GM12878 (cell line): ENCODE measurements around the gene SH2D5. TPM values are rescaled to one million over a fixed set of nuclear protein-coding genes. Genes with fewer than 3 reads are reported as not detected.

Experiments
- ATAC-seq: fragments of 200-7000 bp; cut with Tn5 transposase; 3 replicates; pipeline ENCODE4 v1.9.1; 2020; ENCODE audit warnings: mild to moderate bottlenecking, moderate library complexity
- BruUV-seq: library from RNA; stranded (reverse); fragments of 400-500 nt; replicated peaks from 2 replicates; lab custom pipeline; 2021; lab: Mats Ljungman, UMichigan
- CTCF ChIA-PET: fragments of 300-600 bp; sonication (Branson Sonifier 250); formaldehyde crosslinking; extraction: SDS; loops from one replicate; lab custom pipeline; 2021; ENCODE audit warnings: inconsistent platforms; lab: Yijun Ruan, JAX
- POLR2A ChIA-PET: fragments of 350-600 bp; formaldehyde crosslinking; extraction: SDS; loops from one replicate; lab custom pipeline; 2021; ENCODE audit warnings: inconsistent platforms; lab: Charles Lee
- RAD21 ChIA-PET: fragments of 300-600 bp; sonication (Branson Sonifier 250); formaldehyde crosslinking; loops from one replicate; lab custom pipeline; 2023; ENCODE audit warnings: antibody characterized with exemption; ENCODE audit not compliant: unreplicated experiment; lab: Charles Lee
- SMC1A ChIA-PET: fragments of 300-600 bp; sonication (Branson Sonifier 250); formaldehyde crosslinking; loops from one replicate; lab custom pipeline; 2023; ENCODE audit not compliant: unreplicated experiment, uncharacterized antibody; lab: Charles Lee
- DNase-seq: peaks from one replicate; pipeline ENCODE4 v3.0.0-alpha.2; 2011; ENCODE audit warnings: low read depth, low spot score
- FAIRE-seq: peaks from 3 replicates; lab custom pipeline; 2011; peaks lifted over from hg19 to GRCh38; lab: Jason Lieb, UNC
- H2AFZ ChIP-seq: 2 replicates; pipeline ENCODE4 v1.6.0; 2011; ENCODE audit warnings: low read depth, low read length, control low read depth; ENCODE audit not compliant: control insufficient read depth
- H3K27ac ChIP-seq: 2 replicates; pipeline ENCODE4 v1.5.1; 2011; ENCODE audit warnings: control low read depth; ENCODE audit not compliant: control insufficient read depth, insufficient read depth
- H3K27me3 ChIP-seq, 2 experiments: replicated peaks in 1 of 2; 2 replicates each; pipeline versions ENCODE4 v1.6.0 to v1.6.1; 2011; ENCODE audit warnings: low read length in 1 of 2; ENCODE audit not compliant: control insufficient read depth in 2 of 2, insufficient read depth in 2 of 2
- H3K36me3 ChIP-seq, 2 experiments: 2 replicates each; pipeline ENCODE4 v1.5.1; 2011; ENCODE audit warnings: low read length in 1 of 2; ENCODE audit not compliant: control insufficient read depth in 2 of 2, insufficient read depth in 2 of 2
- H3K4me1 ChIP-seq: 2 replicates; pipeline ENCODE4 v1.6.1; 2011; ENCODE audit warnings: mild to moderate bottlenecking, low read length, moderate library complexity, mixed read lengths; ENCODE audit not compliant: control insufficient read depth, insufficient read depth
- H3K4me2 ChIP-seq: 2 replicates; pipeline ENCODE4 v1.6.0; 2011; ENCODE audit warnings: control low read depth; ENCODE audit not compliant: control insufficient read depth, insufficient read depth
- H3K4me3 ChIP-seq: fragments of 200-600 bp; sonication (generic); 2 replicates; pipeline ENCODE4 v1.5.1; 2016
- H3K79me2 ChIP-seq: 2 replicates; pipeline ENCODE4 v1.6.0; 2011; ENCODE audit warnings: low read length; ENCODE audit not compliant: control insufficient read depth, insufficient read depth
- H3K9ac ChIP-seq: 2 replicates; pipeline ENCODE4 v1.8.0; 2011; ENCODE audit warnings: low read length, control low read depth, mixed read lengths; ENCODE audit not compliant: control insufficient read depth, insufficient read depth
- H3K9me3 ChIP-seq: replicated peaks from 3 replicates; pipeline ENCODE4 v1.5.1; 2011; ENCODE audit warnings: mild to moderate bottlenecking, low read length; ENCODE audit not compliant: control insufficient read depth, insufficient read depth
- H4K20me1 ChIP-seq: 2 replicates; pipeline ENCODE4 v1.6.0; 2011; ENCODE audit not compliant: control insufficient read depth, insufficient read depth
- CBX5 ChIP-seq: sonication (generic); IDR thresholded peaks from 2 replicates; pipeline ENCODE4 v1.6.1; 2016; ENCODE audit warnings: low read depth, moderate library complexity, mild to moderate bottlenecking, inconsistent platforms
- GATAD2B ChIP-seq: fragments of 450-650 bp; conservative IDR thresholded peaks from 2 replicates; pipeline ENCODE4 v1.6.1; 2017; ENCODE audit warnings: low read depth, mild to moderate bottlenecking, moderate library complexity
- JUNB ChIP-seq: IDR thresholded peaks from 2 replicates; pipeline ENCODE4 v1.6.1; 2016; ENCODE audit warnings: antibody characterized with exemption, mild to moderate bottlenecking
- MYB ChIP-seq: fragments of 150-350 bp; IDR thresholded peaks from 2 replicates; pipeline ENCODE4 v1.6.1; 2014; ENCODE audit warnings: mild to moderate bottlenecking, low read depth, low read length, borderline replicate concordance
- NFYA ChIP-seq: IDR thresholded peaks from 2 replicates; pipeline ENCODE4 v1.6.1; 2011; ENCODE audit warnings: low read depth, mild to moderate bottlenecking, low read length, improper control_type of control experiment, borderline replicate concordance
- SUPT20H ChIP-seq: IDR thresholded peaks from 2 replicates; pipeline ENCODE4 v1.6.1; 2011; ENCODE audit warnings: low read depth, mild to moderate bottlenecking, low read length, moderate library complexity, borderline replicate concordance; ENCODE audit not compliant: control insufficient read depth
- WGBS: methylation state at CpG from one replicate; pipeline ENCODE4 v1.1.6; 2016; ENCODE audit warnings: low lambda C conversion rate; ENCODE audit not compliant: insufficient replicate concordance, insufficient coverage; ENCODE audit errors: missing lambda C conversion rate; 5-methylcytosine and 5-hydroxymethylcytosine counted together
- in situ Hi-C: fragments of 300-500 bp; cut with MboI; formaldehyde crosslinking; loops from 9 replicates; pipeline ENCODE4 v1.14.3; 2018; ENCODE audit warnings: mixed read lengths
- intact Hi-C: fragments of 100-400 bp; cut with micrococcal nuclease; formaldehyde crosslinking; loops from one replicate; pipeline ENCODE4 v1.14.2; 2022; ENCODE audit not compliant: unreplicated experiment
- polyA plus RNA-seq, 11 experiments: library from polyadenylated mRNA; depleted of rRNA in 4 of 11; unstranded in 6 of 11; stranded (reverse) in 5 of 11; fragments of >200 nt; fragmentation: Nextera tagmentation in 4 of 11; fragmentation: Illumina TruSeq in 1 of 11; extraction: Ambion mirVana in 4 of 11; extraction: Trizol in 1 of 11; gene quantifications; 1 replicate in 1 of 11; 2 replicates in 10 of 11; pipeline versions ENCODE4 v1.2.1 to v1.2.3, GENCODE V29; 2011 to 2016; ENCODE audit warnings: inconsistent platforms in 2 of 11, missing spikeins in 2 of 11, low read depth in 1 of 11
- total RNA-seq, 4 experiments: library from RNA; depleted of rRNA in 3 of 4; stranded (reverse); fragments of >200 nt in 3 of 4; fragmentation: Illumina TruSeq in 1 of 4; extraction: Trizol in 1 of 4; gene quantifications; 2 replicates each; pipeline versions ENCODE4 v1.2.1 to v1.2.3, GENCODE V29; 2013 to 2021
- TF ChIP-seq, protein P1 (sequence below): fragments of 450-650 bp; IDR thresholded peaks from 2 replicates; pipeline ENCODE4 v1.6.1; 2016; ENCODE audit warnings: mild to moderate bottlenecking

Gene SH2D5
- total and polyA plus RNA-seq, 10 of the 15 experiments (the other 5 are each of a cell fraction or from before 2014, with no cell fraction given) = 0.03 to 0.62 (median 0.20) TPM; not detected in 3

DNA sequence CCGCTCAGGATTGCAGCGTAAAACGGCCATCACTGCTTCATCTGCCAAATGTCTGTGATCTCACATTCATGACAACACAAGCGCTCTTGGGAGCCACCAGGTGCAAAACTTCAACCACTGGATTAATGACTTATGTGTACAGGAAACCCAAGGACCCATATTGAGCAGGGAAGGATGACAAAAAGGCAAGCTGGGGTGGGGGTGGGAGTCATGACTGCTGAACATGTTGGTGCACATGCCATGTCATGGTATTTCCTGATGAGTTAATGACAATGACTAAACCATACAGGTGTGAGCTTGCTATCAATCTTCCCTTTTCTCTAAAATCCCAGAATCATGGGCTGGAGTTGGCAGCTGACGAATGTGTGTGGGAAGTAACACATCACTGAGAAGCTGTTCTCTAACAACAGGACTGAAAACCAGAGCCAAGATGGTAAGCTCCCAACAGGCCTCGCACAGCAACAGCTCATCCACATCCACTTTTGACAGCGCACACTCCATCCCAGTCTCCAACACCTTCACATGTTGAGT, 3.1 kb upstream of the SH2D5 start:
- Histone ChIP-seq H3K9me3 (no peaks in the 10 kb centered on the region), H3K9ac (no peak overlapping the region), H2AFZ (no peak overlapping the region), H3K36me3 (peaks cover 0 to 7% of the 10 kb centered on the region in 2 experiments; a peak in 3 of 4 replicates), H3K4me1 (peaks cover 10% of the 10 kb centered on the region), H3K4me3 (no peak overlapping the region), H3K27me3 (peaks cover 4 to 7% of the 10 kb centered on the region in 2 experiments; a peak in 3 of 4 replicates), H3K4me2 (no peak overlapping the region), H4K20me1 (0 out of 2 replicates have a peak, but pooled peaks cover 1% of the 10 kb centered on the region), H3K79me2 (no peaks in the 10 kb centered on the region), H3K27ac (no peak overlapping the region)
- intact Hi-C loops = no loop called here
- no peak for ATAC-seq
- BruUV-seq = no TSS peak
- RAD21 ChIA-PET = no interaction called here
- in situ Hi-C loops = no loop called here
- no peak for DNase-seq
- FAIRE-seq = no peak
- POLR2A ChIA-PET = interaction anchor here (0.6 kb wide), 3 partner anchors 213 to 344 kb away, joined by 3 to 4 read pairs (median 3); no protein-coding TSS in a partner anchor
- 97% methylated on average over 7 of the region's 7 CpGs for WGBS
- TF ChIP-seq JUNB (no peak), MYB (no peak), GATAD2B (no peak)
- CTCF ChIA-PET = interaction anchor here (0.8 to 1.0 kb wide), 2 partner anchors 10 to 39 kb away, joined by 4 read pairs; no protein-coding TSS in a partner anchor
- SMC1A ChIA-PET = interaction anchor here (0.6 kb wide), 2 partner anchors 44 to 551 kb away, joined by 3 to 4 read pairs; no protein-coding TSS in a partner anchor

DNA sequence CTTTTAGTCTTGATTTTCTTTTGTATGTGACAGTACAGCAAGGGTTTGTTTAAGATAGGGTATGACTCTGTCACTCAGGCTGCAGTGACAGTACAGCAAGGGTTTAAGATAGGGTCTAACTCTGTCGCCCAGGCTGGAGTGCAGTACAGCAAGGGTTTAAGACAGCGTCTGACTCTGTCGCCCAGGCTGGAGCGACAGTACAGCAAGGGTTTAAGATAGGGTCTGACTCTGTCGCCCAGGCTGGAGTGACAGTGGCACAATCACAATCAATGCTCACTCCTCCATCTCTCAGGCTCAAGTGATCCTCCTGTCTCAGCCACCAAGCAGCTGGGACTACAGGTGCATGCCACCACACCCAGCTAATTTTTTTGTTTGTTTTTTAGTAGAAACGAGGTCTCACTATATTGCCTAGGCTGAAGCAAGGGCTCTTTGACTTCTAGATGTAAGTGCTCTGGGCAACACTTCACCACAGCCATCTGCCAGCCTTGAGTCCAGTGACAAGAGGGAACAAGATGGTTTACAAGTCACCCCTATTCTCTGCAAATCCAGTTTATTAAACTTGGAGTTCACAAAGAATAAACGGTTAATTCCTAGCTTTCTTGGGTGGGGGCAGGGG, 965 bp upstream of the SH2D5 start:
- FAIRE-seq (no peak), ATAC-seq (no peak), DNase-seq (no peak)
- RAD21 ChIA-PET = interaction anchor here (1.2 to 1.6 kb wide), 2 partner anchors 53 to 462 kb away, joined by 3 to 7 read pairs; partner anchors contain the start of gene HP1BP3
- H2AFZ ChIP-seq = peak overlapping the region; percentile 9
- no TSS peak for BruUV-seq
- CTCF ChIA-PET = interaction anchor here (0.6 to 2.7 kb wide), 5 partner anchors 36 to 406 kb away, joined by 3 to 14 read pairs (median 3); no protein-coding TSS in a partner anchor
- WGBS = 21% methylated on average over 7 of the region's 7 CpGs
- peaks cover 0 to 3% of the 10 kb centered on the region in 2 experiments; a peak in 2 of 4 replicates for H3K36me3 ChIP-seq
- peaks cover 8 to 9% of the 10 kb centered on the region in 2 experiments; a peak in 3 of 4 replicates for H3K27me3 ChIP-seq
- H3K4me2 ChIP-seq = peak overlapping the region; percentile 98; the same call in 1 of the 2 replicates
- no peaks in the 10 kb centered on the region for H3K79me2 ChIP-seq
- POLR2A ChIA-PET = no interaction called here
- TF ChIP-seq SUPT20H = no peak
- no peak for TF ChIP-seq NFYA
- TF ChIP-seq, protein P1, sequence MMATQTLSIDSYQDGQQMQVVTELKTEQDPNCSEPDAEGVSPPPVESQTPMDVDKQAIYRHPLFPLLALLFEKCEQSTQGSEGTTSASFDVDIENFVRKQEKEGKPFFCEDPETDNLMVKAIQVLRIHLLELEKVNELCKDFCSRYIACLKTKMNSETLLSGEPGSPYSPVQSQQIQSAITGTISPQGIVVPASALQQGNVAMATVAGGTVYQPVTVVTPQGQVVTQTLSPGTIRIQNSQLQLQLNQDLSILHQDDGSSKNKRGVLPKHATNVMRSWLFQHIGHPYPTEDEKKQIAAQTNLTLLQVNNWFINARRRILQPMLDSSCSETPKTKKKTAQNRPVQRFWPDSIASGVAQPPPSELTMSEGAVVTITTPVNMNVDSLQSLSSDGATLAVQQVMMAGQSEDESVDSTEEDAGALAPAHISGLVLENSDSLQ = peak; percentile 49; the same call in 1 of the 2 replicates
- no peak for TF ChIP-seq CBX5
- H3K4me3 ChIP-seq = peak overlapping the region; percentile 49
- in situ Hi-C loops = no loop called here
- H4K20me1 ChIP-seq = 0 out of 2 replicates have a peak, but pooled peaks cover 2% of the 10 kb centered on the region
- no peak overlapping the region for H3K27ac ChIP-seq
- peaks cover 10% of the 10 kb centered on the region for H3K4me1 ChIP-seq
- intact Hi-C loops = no loop called here
- no peaks in the 10 kb centered on the region for H3K9me3 ChIP-seq
- SMC1A ChIA-PET = interaction anchor here (1.0 kb wide), 4 partner anchors 17 to 52 kb away, joined by 3 read pairs; no protein-coding TSS in a partner anchor
- no peak overlapping the region for H3K9ac ChIP-seq
